ENCODE data around the gene HSD11B2.

Gene HSD11B2

DNA sequence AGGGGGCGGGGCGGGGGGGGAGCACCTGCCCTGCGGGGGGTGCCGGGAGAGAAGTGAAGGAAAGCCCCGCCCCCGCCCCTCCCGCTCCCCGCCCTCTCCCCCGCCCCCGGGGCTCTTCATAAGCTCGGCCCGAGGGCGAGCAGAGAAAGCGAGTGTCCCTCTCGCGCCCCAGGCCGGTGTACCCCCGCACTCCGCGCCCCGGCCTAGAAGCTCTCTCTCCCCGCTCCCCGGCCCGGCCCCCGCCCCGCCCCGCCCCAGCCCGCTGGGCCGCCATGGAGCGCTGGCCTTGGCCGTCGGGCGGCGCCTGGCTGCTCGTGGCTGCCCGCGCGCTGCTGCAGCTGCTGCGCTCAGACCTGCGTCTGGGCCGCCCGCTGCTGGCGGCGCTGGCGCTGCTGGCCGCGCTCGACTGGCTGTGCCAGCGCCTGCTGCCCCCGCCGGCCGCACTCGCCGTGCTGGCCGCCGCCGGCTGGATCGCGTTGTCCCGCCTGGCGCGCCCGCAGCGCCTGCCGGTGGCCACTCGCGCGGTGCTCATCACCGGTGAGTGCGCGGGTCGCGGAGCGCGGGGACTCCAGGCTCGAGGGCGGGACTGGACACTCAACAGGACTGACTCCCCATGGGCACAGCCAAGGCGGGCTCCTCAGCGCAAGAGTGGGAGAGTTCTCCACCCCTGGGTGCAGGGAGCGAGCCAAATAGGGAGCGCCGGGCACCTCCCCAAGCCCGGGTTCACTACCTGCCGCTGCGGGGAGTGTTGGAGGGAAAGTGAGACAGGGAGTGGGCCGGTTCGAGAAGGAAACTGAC is at the start of gene HSD11B2:
Gene HSD11B2 (plus strand): TSS at position 145 of the 798 bp plus-strand sequence. CDS start 128 bp downstream, at position 273.
- no peak for DNase-seq (ENCODE audit: low read depth in 2 of 2, low spot score in 1 of 2)

GRCh38 chr16:67383284-67383683 is 47.6 kb upstream of the HSD11B2 start:
- DNase-seq (ENCODE audit: low read depth in 2 of 2, low spot score in 1 of 2) = no peak

- no peak for DNase-seq (ENCODE audit: low read depth in 2 of 2, low spot score in 1 of 2)
Observed at GRCh38 chr16:67384778-67385510, 46.0 kb upstream of the HSD11B2 start.

- no peak for DNase-seq (ENCODE audit: low read depth in 2 of 2, low spot score in 1 of 2)
Observed at GRCh38 chr16:67386861-67387455, 44.0 kb upstream of the HSD11B2 start.

DNA sequence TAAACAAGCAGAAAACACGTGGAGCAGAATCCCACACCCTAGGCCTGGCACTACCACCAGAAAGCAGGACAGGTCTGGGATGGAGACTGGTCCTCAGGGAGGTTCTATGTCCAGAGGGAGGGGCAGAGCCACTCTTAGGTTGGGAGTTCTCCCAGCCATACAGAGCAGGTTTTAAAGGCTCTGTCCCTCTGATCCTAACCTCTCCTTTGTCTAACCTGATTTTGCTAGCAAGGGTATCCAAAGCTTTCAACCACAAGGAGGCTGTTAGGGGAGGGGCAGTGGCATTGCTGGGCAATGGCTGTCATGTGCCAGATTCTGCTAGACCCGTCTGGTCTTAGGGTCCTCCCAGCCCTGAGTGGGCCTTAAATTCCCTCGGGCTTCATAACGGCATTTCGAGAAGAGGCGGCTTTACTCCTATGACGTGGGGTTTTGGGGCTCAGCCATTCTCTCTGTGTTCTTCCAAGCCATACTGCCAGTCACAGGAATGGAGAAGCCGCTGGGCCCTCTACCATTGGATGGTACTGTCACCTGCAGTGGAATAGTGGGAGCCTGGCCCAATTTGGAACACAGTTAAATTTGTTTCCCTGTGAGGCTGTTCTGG is 43.3 kb upstream of the HSD11B2 start:
- no peak for DNase-seq (ENCODE audit: low read depth in 2 of 2, low spot score in 1 of 2)

DNA sequence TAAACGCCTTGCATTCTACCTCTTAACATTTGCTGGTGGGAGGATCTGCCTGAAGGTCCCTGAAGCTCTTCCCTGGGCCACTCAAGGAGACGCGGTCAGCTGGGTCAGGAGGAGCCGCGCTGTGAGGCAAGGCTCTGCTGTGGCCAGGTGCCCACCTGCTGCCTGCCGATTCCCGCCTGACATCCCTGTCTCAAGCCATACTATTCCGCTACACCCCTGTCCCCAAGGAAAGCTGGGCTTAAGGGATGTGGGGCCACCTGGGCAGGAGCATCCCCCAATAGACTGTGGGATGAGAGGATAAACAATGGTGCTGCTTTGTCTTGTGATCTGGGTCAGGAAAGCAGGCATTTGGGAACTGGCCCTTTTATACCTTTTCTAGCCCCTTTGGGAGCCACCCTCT is 42.7 kb upstream of the HSD11B2 start:
- DNase-seq (ENCODE audit: low read depth in 2 of 2, low spot score in 1 of 2) = no peak

DNA sequence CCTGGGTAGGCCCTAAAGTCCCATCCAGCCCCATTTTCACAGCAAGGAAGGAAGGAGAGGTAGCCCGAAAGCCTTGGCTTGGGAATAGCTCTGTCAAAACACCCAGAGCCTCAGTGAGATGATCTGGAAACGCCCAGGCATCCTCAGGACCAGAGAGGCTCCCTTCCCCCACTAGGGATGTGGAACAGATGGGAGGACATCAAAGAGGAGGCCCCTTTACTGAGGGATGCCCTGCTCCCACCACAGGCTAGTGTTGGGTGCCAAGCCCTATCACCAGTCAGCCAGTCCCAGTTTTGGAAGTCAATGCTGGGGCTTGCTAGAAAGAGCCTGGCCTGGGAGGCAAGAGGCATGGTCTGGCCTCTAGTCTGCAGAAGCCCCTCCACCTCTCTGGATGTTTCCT is 42.3 kb upstream of the HSD11B2 start:
- DNase-seq (ENCODE audit: low read depth in 2 of 2, low spot score in 1 of 2) = no peak

- DNase-seq (ENCODE audit: low read depth in 2 of 2, low spot score in 1 of 2) = no peak
Observed at GRCh38 chr16:67389911-67390815, 40.8 kb upstream of the HSD11B2 start.

DNA sequence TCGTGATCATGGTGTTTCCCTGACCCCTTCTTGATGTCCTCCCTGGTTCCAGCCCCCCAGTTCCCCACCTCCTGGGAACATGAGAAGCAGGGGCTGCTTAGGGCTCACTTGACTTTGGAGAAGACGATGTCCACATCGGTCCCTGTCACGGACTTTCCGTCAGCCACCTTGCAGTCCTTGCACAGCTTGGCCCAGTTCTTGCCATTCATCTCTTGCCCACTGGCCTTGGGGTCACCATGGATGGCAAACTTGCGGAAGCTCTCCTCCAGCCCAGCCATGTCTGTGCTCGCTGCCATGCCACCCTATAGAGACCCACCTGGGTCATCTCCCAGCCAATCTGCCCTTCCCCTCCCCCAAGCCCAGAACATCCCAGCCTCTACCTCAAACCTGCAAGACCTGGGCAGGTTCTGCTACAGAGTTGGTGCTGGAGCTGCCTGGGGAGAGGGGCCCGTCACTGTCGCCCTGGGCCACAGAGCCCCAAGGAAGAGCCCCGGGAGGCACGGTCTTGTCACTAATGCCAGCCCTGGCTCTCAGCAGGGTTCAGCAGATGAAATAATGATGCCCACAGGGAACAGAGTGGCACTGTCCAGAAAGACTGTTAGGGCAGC is 40.0 kb upstream of the HSD11B2 start:
- DNase-seq (ENCODE audit: low read depth in 2 of 2, low spot score in 1 of 2) = no peak

DNA sequence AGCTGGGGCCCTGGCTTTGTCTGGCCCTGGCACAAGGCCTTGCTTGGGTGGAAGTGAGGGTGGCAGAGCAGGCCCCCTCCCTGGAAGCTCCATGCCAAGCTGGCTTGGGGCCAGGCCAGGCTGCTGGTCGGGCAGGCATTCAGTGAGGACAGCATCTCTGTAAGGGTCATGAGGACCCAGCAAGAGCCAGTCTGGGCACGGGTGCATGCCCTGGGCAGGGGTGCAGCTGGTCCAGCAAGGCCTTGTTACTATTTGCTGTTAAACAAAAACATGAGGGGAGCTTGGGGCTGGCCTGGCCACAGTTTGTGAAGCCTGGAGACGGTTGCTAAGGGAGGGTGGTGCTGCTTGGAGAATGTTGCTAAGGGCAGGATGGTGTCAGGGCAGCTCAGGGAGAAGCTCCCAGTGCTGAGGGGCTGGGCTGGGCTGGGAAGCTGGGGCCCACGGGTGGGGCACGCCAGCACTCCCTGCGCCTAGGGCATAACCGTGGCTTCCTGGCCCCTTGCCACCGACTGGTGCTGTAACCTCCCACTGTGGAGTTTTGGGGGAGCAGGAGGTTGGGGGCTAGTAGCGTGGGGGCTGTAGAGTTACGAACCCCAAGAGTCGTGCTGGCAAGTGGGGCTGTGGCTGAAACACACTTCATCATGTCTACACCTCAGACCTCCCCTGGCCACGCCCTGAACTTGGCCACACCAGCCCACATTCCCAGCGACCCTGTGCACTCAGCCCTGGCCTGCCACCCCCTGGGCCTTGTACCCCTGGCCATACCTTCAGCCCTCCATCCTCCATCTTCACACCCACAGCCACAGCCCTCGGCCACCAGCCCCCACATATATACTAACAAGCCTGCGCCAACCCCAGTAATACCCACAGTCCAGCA is 39.3 kb upstream of the HSD11B2 start:
- DNase-seq (ENCODE audit: low read depth in 2 of 2, low spot score in 1 of 2) = no peak

DNA sequence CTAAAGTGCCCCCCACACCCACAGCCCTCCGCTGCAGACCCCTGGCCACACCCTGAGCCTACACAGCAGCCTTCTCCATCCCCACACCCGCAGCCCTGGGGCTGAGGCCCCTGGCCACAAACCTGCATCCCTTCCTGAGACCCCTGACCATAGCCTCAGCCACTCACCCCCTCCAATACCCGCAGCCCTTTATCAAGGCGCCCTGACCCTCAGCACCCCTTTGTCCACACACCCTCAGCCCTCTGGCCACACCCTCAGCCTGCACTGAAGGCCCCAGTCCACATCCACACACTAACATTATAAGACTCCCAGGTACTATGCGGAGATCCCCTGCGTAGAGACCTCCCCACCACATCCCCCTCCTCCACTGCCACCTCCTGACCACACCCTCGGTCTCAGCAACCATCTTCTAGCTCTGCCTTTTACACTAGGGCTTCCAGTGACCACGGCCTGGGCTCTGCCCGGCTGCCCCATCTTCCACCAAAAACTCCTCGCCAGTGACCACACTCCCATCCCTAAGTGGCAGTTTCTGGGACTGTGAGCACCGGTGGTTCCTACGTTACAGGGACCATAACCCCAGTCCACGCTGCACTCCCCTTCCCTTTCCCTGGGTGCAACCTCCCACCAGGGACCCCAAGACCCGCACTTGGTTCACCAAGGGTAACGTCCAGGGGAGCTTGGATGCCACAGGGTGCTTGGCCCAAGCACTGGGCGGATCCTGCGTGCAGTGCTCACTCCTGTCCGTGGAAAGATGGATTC is 38.4 kb upstream of the HSD11B2 start:
- no peak for DNase-seq (ENCODE audit: low read depth in 2 of 2, low spot score in 1 of 2)

GRCh38 chr16:67393111-67393787 is 37.7 kb upstream of the HSD11B2 start, which contains the start of gene TPPP3:
Gene TPPP3, minus strand, starts transcription at chr16:67393498. Its CDS starts 2,387 bp downstream, at chr16:67391111.
- DNase-seq (ENCODE audit: low read depth in 2 of 2, low spot score in 1 of 2) = no peak

DNA sequence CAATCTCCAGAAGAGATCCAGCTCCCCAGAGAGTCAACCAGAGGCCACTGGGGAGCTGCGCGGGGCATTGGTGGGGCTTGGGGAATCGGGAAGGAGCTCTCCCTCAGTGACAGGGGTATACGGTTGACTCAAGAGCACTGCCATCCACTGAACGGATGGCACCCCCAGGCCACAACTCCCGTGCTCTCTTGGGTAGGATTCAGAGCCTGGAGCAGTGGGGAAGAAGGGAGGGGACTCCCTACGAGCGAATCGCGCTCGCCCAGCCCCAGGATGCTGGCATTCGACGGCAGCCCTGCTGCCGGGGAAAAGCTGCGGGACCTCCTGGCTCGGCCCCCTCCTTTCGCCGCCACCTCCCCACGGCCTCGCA is 37.1 kb upstream of the HSD11B2 start:
- no peak for DNase-seq (ENCODE audit: low read depth in 2 of 2, low spot score in 1 of 2)

- no peak for DNase-seq (ENCODE audit: low read depth in 2 of 2, low spot score in 1 of 2)
Observed at GRCh38 chr16:67394155-67395104, 36.5 kb upstream of the HSD11B2 start.

DNA sequence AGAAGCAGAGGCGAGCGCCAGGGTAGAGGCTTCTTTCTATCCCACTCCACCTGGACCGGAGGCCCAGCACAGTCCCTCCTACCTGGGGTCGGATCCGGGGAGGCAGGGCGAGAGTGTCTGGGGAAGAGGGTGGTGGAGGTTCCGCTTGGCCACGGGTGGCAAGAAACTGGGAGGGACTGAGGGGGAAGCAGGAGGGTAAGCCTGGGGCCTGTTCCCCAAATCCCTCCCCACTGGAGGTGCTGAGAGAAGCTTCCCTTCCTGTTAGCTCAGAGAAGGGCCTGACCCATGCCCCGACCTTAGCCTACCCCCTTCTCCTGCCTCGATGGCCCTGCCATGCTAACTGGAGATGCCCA is 35.8 kb upstream of the HSD11B2 start:
- no peak for DNase-seq (ENCODE audit: low read depth in 2 of 2, low spot score in 1 of 2)

DNA sequence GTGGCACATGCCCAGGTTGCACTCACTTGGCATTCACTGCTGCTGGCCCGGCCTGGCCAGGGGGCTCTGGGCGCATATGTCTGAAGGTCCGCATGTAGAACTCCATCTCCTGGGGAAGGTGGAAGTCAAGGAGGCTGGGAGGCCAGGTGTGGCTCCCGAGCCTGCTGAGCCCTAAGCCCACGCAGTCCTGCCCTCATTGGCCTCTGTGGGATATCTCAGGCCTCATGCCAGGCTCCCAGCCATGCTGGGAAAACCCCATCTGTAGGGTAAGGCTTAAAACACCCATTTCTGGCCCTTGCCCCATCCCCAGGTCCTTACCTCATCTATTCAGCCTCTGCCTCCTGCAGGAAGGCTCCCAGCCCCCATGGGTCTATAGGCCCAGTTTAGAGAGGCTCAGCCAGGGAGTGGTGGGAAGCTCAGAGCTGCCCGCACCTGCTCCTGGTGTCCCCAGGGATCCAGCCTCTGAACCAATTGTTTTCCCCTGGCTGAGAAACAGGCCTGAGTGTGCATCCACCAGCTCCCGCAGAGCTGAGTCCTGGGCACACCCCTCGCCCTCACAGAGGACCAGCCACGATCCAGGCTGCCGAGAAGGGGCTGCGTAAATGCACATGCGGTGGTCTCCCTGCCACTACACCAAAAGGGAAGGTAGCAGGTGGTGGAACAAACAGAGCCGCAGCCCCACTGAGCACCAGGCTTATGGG is 35.3 kb upstream of the HSD11B2 start:
- DNase-seq (ENCODE audit: low read depth in 2 of 2, low spot score in 1 of 2) = no peak
